Measurements from ENCODE around the gene SUPT20HL2.
A peak's percentile ranks its signal among the peaks of the same experiment; 100 is the strongest.

Gene SUPT20HL2

DNA sequence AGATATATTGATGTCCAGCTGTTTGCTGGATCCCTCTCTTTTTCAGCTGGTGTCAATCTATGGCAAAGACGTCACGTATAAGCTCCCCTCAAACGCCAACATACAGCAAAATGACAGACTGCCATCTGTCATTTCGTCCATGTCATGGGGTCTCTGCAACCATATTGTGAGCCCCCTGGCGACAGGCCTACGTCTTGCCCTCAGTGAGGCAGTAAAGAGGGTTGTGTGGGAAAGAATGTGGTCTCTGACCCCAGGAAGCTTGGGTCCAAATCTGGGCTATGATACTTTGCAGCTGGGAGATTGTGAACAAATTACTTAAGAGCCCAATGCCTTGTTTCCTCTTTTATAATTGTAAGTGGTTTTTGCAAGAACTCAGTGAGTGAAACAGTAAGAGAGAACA, 7.4 kb downstream of the SUPT20HL2 start:
- DNase-seq (ENCODE audit: low spot score): no peak
- TF ChIP-seq, protein P1, sequence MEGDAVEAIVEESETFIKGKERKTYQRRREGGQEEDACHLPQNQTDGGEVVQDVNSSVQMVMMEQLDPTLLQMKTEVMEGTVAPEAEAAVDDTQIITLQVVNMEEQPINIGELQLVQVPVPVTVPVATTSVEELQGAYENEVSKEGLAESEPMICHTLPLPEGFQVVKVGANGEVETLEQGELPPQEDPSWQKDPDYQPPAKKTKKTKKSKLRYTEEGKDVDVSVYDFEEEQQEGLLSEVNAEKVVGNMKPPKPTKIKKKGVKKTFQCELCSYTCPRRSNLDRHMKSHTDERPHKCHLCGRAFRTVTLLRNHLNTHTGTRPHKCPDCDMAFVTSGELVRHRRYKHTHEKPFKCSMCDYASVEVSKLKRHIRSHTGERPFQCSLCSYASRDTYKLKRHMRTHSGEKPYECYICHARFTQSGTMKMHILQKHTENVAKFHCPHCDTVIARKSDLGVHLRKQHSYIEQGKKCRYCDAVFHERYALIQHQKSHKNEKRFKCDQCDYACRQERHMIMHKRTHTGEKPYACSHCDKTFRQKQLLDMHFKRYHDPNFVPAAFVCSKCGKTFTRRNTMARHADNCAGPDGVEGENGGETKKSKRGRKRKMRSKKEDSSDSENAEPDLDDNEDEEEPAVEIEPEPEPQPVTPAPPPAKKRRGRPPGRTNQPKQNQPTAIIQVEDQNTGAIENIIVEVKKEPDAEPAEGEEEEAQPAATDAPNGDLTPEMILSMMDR (IDR thresholded peaks at IDR 0.05; ENCODE audit: borderline replicate concordance, control extremely low read depth, extremely low read depth, insufficient read depth, missing control alignments): peak; percentile 5
- in situ Hi-C loops (cut with MboI; ENCODE audit: low sequenced_read_pairs, unreplicated experiment): no loop called here

DNA sequence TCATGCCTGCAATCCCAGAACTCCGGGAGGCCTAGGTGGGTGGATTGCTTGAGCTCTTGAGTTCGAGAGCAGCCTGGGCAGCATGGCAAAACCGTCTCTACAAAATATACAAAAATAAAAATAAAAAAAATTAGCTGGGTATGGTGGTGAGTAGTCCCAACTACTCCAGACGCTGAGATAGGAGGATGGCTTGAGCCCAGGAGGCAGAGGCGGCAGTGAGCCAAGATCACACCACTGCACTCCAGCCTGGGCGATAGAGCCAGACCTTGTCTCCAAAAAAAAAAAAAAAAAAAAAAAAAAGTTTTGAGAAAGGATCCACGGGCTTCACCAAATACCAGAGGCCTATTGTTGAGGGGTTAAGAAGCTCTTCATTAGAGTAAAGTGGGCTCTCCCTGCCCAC, 8.0 kb downstream of the SUPT20HL2 start:
- in situ Hi-C loops (cut with MboI; ENCODE audit: low sequenced_read_pairs, unreplicated experiment): no loop called here
- DNase-seq (ENCODE audit: low spot score): no peak
- TF ChIP-seq, protein P1 (IDR thresholded peaks at IDR 0.05; ENCODE audit: borderline replicate concordance, control extremely low read depth, extremely low read depth, insufficient read depth, missing control alignments): no peak

DNA sequence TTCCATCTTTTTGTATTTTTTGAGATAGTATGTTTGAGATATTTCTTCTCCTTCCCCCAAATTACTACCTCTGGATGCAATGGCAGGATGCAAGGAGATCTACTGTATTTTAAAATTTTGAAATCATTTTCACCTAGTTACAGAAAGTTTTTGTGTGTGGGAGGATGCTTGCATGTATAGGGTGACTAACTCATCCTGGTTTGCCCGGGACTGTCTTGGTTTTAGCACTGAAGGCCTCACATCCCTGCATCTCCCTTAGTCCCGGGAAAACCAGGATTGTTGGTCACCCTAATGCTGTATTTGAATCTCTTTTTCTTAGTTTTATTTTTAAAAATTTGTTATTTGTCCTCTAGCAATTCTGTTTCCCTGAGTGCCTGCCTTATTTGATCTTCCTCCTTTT, 12.1 kb downstream of the SUPT20HL2 start:
- DNase-seq (ENCODE audit: low spot score): no peak
- TF ChIP-seq, protein P1 (IDR thresholded peaks at IDR 0.05; ENCODE audit: borderline replicate concordance, control extremely low read depth, extremely low read depth, insufficient read depth, missing control alignments): no peak
- in situ Hi-C loops (cut with MboI; ENCODE audit: low sequenced_read_pairs, unreplicated experiment): no loop called here

DNA sequence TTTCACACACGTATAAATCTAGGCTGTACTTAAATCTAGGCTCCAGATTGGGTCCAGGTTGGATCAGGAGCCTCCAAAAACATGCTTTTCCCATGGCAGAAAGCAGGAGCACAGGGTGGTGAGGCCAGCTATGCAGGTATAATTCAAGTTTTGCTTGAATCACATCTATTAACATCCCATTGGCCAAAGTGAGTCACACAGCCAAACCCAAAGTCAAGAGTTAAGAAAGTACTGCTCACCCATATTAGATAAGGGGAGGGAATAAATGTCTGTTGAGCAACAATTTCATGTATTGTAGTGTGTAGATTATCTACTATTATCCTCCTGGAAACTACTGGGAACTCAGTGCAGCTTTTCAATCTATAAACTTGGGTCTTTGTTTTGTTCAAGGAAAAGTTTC, 12.8 kb downstream of the SUPT20HL2 start:
- TF ChIP-seq, protein P1 (IDR thresholded peaks at IDR 0.05; ENCODE audit: borderline replicate concordance, control extremely low read depth, extremely low read depth, insufficient read depth, missing control alignments): no peak
- in situ Hi-C loops (cut with MboI; ENCODE audit: low sequenced_read_pairs, unreplicated experiment): no loop called here
- DNase-seq (ENCODE audit: low spot score): no peak

DNA sequence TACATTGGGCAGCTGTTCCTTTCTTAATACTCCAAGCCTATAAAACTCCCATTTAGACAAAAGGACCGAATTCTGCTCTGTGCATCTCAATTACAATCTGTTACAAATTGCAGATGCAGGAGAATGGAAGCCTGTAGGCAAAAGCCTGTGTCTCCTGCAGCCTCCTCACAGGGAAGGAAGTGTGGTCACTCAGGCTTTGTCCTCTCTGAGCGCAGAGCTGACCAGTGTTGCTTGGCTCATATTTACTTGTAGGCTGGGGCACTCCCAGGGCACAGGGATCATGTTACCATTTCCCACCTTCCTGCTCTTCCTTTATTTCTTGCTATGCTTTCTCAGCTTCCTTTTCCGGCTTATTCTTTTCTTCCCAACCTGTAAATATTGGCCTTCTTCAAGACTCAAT, 15.7 kb downstream of the SUPT20HL2 start:
- TF ChIP-seq, protein P1 (IDR thresholded peaks at IDR 0.05; ENCODE audit: borderline replicate concordance, control extremely low read depth, extremely low read depth, insufficient read depth, missing control alignments): no peak
- DNase-seq (ENCODE audit: low spot score): no peak
- in situ Hi-C loops (cut with MboI; ENCODE audit: low sequenced_read_pairs, unreplicated experiment): no loop called here

DNA sequence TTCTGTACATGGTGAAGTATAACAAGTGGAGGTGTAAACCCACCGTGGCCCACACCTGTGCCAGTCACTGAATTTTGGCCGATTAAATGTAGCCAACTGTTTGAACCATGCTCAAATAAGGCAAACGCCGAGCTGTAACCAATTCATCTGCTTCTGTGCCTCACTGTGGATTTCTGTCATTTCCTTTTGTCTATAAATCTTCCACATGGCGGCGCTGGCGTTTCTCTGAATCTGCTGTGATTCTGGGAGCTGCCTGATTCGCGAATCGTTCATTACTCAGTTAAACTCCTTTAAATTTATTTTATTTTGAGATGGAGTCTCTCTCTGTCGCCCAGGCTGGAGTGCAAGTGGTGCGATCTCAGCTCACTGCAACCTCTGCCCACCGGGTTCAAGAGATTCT, 19.2 kb downstream of the SUPT20HL2 start:
- in situ Hi-C loops (cut with MboI; ENCODE audit: low sequenced_read_pairs, unreplicated experiment): no loop called here
- TF ChIP-seq, protein P1 (IDR thresholded peaks at IDR 0.05; ENCODE audit: borderline replicate concordance, control extremely low read depth, extremely low read depth, insufficient read depth, missing control alignments): no peak
- no peak for DNase-seq (ENCODE audit: low spot score)

DNA sequence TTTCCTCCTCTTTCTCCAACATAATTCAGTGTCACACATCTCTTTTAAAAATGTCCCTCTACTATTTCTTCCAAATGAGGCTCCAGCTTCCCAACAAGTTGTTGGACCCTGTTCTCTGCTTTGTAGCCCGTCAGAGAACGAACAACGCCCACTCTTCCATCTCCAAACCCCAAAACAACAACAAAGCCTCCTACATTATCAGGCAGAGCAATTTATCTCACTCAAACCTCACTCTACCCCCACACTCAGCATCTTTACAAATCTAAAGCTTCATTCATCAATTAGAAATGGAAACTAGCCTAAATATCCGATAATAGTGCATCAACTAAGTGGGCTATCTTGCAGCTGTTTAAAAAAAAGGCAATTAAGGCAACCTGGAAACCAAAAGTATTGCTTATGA, 20.5 kb downstream of the SUPT20HL2 start:
- DNase-seq (ENCODE audit: low spot score): no peak
- in situ Hi-C loops (cut with MboI; ENCODE audit: low sequenced_read_pairs, unreplicated experiment): no loop called here
- TF ChIP-seq, protein P1 (IDR thresholded peaks at IDR 0.05; ENCODE audit: borderline replicate concordance, control extremely low read depth, extremely low read depth, insufficient read depth, missing control alignments): no peak

Data from GM13976 (cell line).